HUES48 (cell line): ENCODE data around the gene TMEM259.

ENCODE experiments used
- H3K27ac ChIP-seq: one replicate; pipeline ENCODE4 v1.7.0; 2013; ENCODE audit warnings: low read depth, low read length, inconsistent platforms
- H3K27me3 ChIP-seq: 2 replicates; pipeline ENCODE4 v1.6.1; 2013; ENCODE audit warnings: mild to moderate bottlenecking, low read length; ENCODE audit not compliant: control insufficient read depth, insufficient read depth
- H3K36me3 ChIP-seq: 2 replicates; pipeline ENCODE4 v1.6.1; 2013; ENCODE audit warnings: low read length; ENCODE audit not compliant: control insufficient read depth, insufficient read depth
- H3K4me1 ChIP-seq: 2 replicates; pipeline ENCODE4 v1.6.1; 2013; ENCODE audit warnings: mild to moderate bottlenecking, low read length; ENCODE audit not compliant: control insufficient read depth, insufficient read depth
- H3K4me3 ChIP-seq: 2 replicates; pipeline ENCODE4 v1.5.1; 2013; ENCODE audit warnings: mild to moderate bottlenecking, low read depth, low read length
- H3K9ac ChIP-seq: 2 replicates; pipeline ENCODE4 v1.6.1; 2013; ENCODE audit warnings: mild to moderate bottlenecking, low read depth, low read length, moderate library complexity
- H3K9me3 ChIP-seq: 2 replicates; pipeline ENCODE4 v1.6.1; 2013; ENCODE audit warnings: low read length; ENCODE audit not compliant: control insufficient read depth, insufficient read depth

Gene TMEM259

DNA sequence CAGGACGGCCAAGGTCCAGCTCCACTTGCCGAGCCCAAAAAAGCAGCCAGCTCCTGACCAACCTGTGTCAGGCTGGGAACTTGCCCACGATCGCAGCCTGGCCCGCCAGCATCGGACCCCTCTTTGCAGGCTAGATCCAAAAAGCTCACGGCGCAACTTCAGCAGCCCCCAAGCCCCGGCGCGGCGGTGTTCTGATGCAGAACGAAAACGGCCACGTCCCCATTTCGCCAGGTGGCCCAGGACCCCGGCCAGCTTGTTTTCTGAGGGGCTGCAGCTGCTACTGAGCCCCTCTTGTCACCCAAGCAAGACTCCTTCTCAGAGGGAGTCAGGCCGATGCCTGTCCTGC is 1.3 kb downstream of the TMEM259 start:
- peaks cover 20% of the 10 kb centered on the region for H3K4me1 ChIP-seq
- peak overlapping the region; percentile 75 for H3K4me3 ChIP-seq
- no peak overlapping the region for H3K27ac ChIP-seq
- H3K36me3 ChIP-seq: peaks cover 8% of the 10 kb centered on the region; the same call in 1 of the 2 replicates
- H3K9me3 ChIP-seq: no peaks in the 10 kb centered on the region
- no peaks in the 10 kb centered on the region for H3K27me3 ChIP-seq
- no peak overlapping the region; the same call in 1 of the 2 replicates for H3K9ac ChIP-seq

GRCh38 chr19:1018932-1019615 is 1.8 kb downstream of the TMEM259 start:
- H3K27me3 ChIP-seq: no peaks in the 10 kb centered on the region
- peaks cover 20% of the 10 kb centered on the region for H3K4me1 ChIP-seq
- no peak overlapping the region for H3K27ac ChIP-seq
- H3K4me3 ChIP-seq: peak overlapping the region; percentile 75
- peaks cover 11% of the 10 kb centered on the region for H3K36me3 ChIP-seq
- H3K9ac ChIP-seq: no peak overlapping the region
- H3K9me3 ChIP-seq: no peaks in the 10 kb centered on the region

- H3K36me3 ChIP-seq: peaks cover 17% of the 10 kb centered on the region
- H3K27ac ChIP-seq: peak overlapping the region; percentile 6
- no peaks in the 10 kb centered on the region for H3K27me3 ChIP-seq
- H3K4me1 ChIP-seq: peaks cover 20% of the 10 kb centered on the region
- H3K9ac ChIP-seq: no peak overlapping the region
- no peaks in the 10 kb centered on the region for H3K9me3 ChIP-seq
- H3K4me3 ChIP-seq: no peak overlapping the region
These were observed 2.5 kb downstream of the TMEM259 start for GRCh38 chr19:1018393-1018792.

- H3K36me3 ChIP-seq: peaks cover 22% of the 10 kb centered on the region
- peak overlapping the region; percentile 6 for H3K27ac ChIP-seq
- peaks cover 20% of the 10 kb centered on the region for H3K4me1 ChIP-seq
- H3K9ac ChIP-seq: no peak overlapping the region
- H3K9me3 ChIP-seq: no peaks in the 10 kb centered on the region
- no peak overlapping the region for H3K4me3 ChIP-seq
- H3K27me3 ChIP-seq: no peaks in the 10 kb centered on the region
These were observed 3.0 kb downstream of the TMEM259 start for GRCh38 chr19:1017906-1018305.

DNA sequence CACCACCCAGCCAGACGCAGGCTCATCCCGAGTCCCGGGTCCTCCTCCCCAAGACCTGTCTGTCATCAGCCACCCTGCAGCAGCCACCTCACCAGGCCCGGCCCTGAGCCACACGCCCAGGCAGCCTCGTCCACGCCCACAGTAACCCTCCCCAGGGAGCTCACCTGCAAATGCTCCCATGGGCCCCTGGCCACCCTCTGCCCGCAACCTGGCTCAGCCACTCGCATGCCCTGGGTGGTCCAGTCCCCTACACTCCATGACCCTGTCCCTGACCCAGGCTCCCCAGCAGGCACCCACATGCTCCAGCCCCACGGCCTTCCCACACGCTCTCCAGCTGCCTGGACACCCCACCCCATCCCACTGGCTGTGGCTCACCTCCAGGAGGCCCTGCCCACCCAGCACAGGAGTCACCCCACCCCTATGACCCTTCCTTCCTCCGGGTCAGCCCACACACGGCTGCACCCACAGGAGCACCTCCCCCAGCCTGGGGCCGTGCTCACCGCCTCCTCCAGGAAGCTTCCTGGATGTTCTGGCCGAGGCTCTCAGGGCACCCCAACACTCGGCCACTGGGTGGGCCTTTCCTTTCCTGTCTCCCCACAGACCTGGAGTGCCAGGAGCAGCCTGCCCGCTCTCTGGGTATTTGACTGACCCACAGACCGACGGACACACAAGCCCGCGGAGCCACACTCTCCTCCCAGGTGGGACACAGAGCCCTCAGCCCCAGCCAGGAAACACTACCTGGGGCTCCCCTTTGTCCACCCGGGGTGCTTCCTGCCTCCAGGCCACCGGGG is 3.6 kb downstream of the TMEM259 start:
- H3K9me3 ChIP-seq: no peaks in the 10 kb centered on the region
- peaks cover 20% of the 10 kb centered on the region for H3K4me1 ChIP-seq
- peak overlapping the region; percentile 68 for H3K27ac ChIP-seq
- H3K4me3 ChIP-seq: no peak overlapping the region
- peaks cover 27% of the 10 kb centered on the region for H3K36me3 ChIP-seq
- no peak overlapping the region for H3K9ac ChIP-seq
- H3K27me3 ChIP-seq: no peaks in the 10 kb centered on the region

- Histone ChIP-seq H3K27me3 (no peaks in the 10 kb centered on the region), H3K27ac (peak overlapping the region; percentile 68), H3K36me3 (peaks cover 31% of the 10 kb centered on the region), H3K4me3 (no peak overlapping the region), H3K9me3 (no peaks in the 10 kb centered on the region), H3K9ac (no peak overlapping the region), H3K4me1 (peaks cover 20% of the 10 kb centered on the region)
These were observed 4.2 kb downstream of the TMEM259 start for GRCh38 chr19:1016647-1017114.

DNA sequence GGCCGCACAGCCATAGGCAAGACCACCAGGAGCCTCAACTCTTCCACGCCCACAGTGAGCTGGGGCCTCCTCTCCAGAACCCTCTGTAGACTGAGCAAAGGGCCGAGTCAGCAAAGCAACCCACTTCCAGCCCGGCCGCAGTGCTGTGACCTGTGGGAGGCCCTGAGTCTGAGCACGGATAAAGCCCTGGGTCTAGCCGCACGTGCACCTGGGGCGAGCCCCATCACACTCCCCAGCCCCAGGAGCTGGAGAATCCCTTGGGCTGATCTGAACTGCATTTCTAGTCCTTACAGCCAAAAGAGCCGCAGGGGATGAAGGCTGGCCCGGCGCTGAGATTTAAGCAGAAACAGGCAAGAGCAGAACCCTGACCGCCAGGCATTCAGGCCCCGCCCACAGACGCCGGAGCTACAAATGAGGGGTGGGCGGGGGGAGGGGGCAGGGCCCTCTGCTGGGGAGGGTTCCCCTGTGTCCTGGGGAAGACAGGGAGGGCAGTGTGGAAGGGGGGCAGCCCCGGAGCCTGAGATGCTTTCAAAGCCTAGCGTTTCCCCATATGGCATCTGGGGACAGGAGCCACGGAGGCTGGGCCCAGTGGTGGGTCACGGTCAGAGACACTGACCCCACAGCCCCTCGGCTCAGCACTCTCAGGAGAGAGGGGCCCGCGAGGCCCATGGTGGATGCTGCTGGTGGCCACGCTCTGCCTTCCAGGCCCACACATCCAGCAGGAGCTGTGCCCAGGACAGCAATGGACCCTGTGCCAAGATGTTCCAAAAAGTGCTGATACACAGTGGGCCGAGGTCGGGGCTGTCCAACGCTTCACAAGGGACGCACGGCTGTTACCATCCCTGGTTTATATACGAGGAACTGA is 4.9 kb downstream of the TMEM259 start:
- Histone ChIP-seq H3K27me3 (no peaks in the 10 kb centered on the region), H3K36me3 (peaks cover 34% of the 10 kb centered on the region), H3K4me1 (peaks cover 20% of the 10 kb centered on the region), H3K9ac (no peak overlapping the region; the same call in 1 of the 2 replicates), H3K27ac (peak overlapping the region; percentile 68), H3K9me3 (no peaks in the 10 kb centered on the region), H3K4me3 (no peak overlapping the region)

- Histone ChIP-seq H3K27ac (peak overlapping the region; percentile 61), H3K9me3 (no peaks in the 10 kb centered on the region), H3K4me3 (no peak overlapping the region), H3K9ac (no peak overlapping the region), H3K27me3 (no peaks in the 10 kb centered on the region), H3K4me1 (peaks cover 20% of the 10 kb centered on the region), H3K36me3 (peaks cover 42% of the 10 kb centered on the region)
These were observed 5.7 kb downstream of the TMEM259 start for GRCh38 chr19:1015061-1015781.

DNA sequence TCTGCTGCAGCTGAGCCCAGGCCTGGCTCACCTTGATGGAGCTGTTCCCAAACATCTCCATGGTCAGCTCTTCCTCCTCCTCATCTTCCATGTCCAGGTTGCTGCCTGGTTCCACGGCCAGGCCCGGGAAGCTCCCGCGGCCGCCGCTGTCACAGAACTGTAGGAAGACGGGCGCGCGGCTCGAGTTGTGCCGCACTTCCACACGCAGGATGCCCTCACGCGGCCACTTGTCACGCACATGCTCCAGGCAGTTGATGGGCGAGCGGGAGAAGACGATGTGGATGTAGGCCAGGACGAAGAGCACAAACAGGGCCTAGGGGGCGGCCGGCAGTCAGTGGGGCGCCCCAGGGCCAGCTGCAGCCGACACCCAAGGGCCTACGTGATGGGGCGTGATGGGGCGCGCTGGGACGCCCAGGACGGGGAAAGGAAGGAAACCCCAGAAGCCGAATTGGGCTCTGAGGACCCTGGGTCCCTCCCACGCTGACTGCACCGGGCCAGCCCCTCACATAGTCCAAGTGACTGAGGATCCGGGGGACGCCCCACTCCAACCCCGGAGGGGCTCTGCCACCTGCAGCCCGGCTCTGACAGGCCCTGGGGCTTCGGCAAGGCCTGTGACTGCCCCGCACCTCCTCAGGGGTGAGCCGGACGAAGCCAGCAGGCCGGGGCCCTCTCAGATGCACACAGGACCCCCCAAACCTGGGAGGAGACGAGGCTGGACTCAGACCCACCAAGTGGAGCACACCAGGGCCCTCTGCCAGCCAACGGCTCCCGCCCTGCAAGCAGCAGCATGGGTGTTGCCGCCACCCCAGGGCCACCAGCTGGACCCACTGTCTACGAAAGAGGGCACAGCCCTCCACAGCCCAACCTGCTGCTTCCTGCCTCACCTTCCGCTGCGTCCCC is 6.5 kb downstream of the TMEM259 start:
- H3K4me3 ChIP-seq: no peak overlapping the region
- no peaks in the 10 kb centered on the region for H3K9me3 ChIP-seq
- H3K27ac ChIP-seq: no peak overlapping the region
- H3K36me3 ChIP-seq: peaks cover 47% of the 10 kb centered on the region
- peaks cover 16% of the 10 kb centered on the region for H3K4me1 ChIP-seq
- no peak overlapping the region for H3K9ac ChIP-seq
- no peaks in the 10 kb centered on the region for H3K27me3 ChIP-seq
